Dendritic cell treated with granulocyte-macrophage colony-stimulating factor and Interleukin-4, amounts not matched to agents 40 ng/mL and 50 ng/mL, for 4 days (primary cell): ENCODE results near the gene LZTR1.
"Not testable (repeated sequence)": the region's sequence is repeated elsewhere in the genome, so short reads cannot be mapped to it uniquely, and the experiment has no call there.

Experiments used
- H3K27ac Mint-ChIP-seq: one replicate; pipeline ENCODE4 v1.8.0; 2022; ENCODE audit warnings: mild to moderate bottlenecking, mixed read lengths
- H3K27me3 Mint-ChIP-seq: one replicate; pipeline ENCODE4 v1.8.0; 2022; ENCODE audit warnings: mild to moderate bottlenecking, mixed read lengths
- H3K36me3 Mint-ChIP-seq: one replicate; pipeline ENCODE4 v1.8.0; 2022; ENCODE audit warnings: low read depth, mixed read lengths
- H3K4me1 Mint-ChIP-seq: one replicate; pipeline ENCODE4 v1.8.0; 2022; ENCODE audit warnings: low read depth, mixed read lengths
- H3K4me3 Mint-ChIP-seq: one replicate; pipeline ENCODE4 v1.8.0; 2022; ENCODE audit warnings: mild to moderate bottlenecking, moderate library complexity, mixed read lengths
- H3K9me3 Mint-ChIP-seq: one replicate; pipeline ENCODE4 v1.8.0; 2022; ENCODE audit warnings: mixed read lengths
- intact Hi-C: fragments of 100-400 bp; cut with micrococcal nuclease; formaldehyde crosslinking; loops from one replicate; pipeline ENCODE4 v1.15.0; 2022

LZTR1 gene

GRCh38 chr22:21026783-21027692 is 44.9 kb downstream of the LZTR1 start:
- no peak overlapping the region for H3K4me3 Mint-ChIP-seq
- no peaks in the 10 kb centered on the region for H3K4me1 Mint-ChIP-seq
- no peaks in the 10 kb centered on the region for H3K9me3 Mint-ChIP-seq
- no peaks in the 10 kb centered on the region for H3K36me3 Mint-ChIP-seq
- H3K27me3 Mint-ChIP-seq = peaks cover 25% of the 10 kb centered on the region
- intact Hi-C loops = no loop called here
- no peak overlapping the region for H3K27ac Mint-ChIP-seq

DNA sequence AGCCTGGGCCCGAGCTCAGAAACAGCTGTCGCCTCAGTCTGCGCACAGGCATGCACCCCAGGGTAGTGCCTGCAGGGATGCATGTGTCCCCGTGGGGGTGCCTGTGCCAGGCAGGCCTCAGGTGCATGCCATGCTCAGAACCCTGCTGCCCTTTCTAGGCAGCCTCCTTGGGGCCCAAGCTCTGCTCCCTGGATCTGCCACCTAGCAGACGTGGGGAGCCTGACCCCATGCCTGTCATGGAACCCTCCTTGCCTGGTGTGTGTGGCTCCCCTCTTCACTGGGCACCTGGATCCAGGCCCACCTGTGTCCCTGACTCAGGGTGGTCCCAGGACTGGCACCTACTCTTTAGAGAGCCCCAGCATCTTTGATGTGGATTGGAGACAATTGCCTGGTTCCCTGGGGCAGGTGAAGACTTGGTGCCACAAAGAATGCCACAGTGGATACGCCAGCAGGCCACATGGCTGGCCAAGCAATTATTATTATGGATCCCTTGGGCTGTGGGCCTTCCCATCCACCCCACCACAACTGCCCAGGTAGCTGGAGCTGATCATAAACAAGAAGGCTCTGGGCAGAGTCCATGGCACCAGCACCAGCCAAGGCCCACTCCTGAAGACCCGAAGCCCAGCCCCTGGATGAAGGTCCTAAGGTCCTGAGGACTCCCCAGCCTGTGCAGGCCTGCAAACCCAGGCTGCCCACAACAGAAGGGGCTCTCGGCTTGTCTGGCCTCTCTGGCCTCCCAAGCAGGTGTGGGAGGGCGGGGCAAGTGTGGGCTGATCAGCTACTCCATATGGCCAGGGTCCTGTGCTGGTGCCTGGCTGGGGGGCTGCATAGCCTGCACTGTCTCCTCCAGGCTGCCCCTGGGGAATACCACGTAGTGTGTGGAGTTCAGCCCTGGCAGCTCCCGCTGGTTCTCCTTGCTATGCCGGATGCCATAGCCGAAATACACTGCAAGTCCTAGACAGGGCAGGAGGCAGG is 46.5 kb downstream of the LZTR1 start:
- H3K27ac Mint-ChIP-seq = no peak overlapping the region
- peaks cover 36% of the 10 kb centered on the region for H3K27me3 Mint-ChIP-seq
- H3K9me3 Mint-ChIP-seq = no peaks in the 10 kb centered on the region
- H3K4me3 Mint-ChIP-seq = no peak overlapping the region
- H3K4me1 Mint-ChIP-seq = no peaks in the 10 kb centered on the region
- intact Hi-C loops = no loop called here
- H3K36me3 Mint-ChIP-seq = no peaks in the 10 kb centered on the region

DNA sequence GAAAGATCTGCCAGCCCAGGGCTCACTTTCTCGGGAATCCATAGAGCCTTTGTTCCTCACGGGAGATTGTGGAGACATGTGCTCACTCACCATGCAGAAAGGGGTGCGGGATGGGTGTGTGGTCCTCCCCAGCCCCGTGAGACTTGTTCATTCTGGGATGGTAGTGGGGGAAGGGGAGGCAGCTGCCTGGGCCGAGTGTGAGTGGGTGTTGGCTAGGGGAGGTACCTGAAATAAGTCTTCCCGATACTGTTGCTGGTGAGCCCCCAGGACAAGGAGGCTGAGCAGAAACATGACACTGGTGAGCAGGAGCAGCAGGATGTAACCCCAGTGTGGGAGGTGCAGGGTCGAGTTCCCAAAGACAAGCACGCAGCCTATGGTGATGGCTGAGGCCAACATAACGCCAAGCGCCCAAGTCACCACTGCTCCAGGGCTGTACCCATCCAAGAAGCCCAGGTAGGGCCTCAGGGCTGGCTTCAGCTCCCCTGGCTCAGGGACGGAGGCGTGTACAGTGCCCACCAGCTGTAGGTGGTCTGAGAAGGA is 47.5 kb downstream of the LZTR1 start:
- H3K27ac Mint-ChIP-seq = no peak overlapping the region
- no peaks in the 10 kb centered on the region for H3K9me3 Mint-ChIP-seq
- no peak overlapping the region for H3K4me3 Mint-ChIP-seq
- H3K36me3 Mint-ChIP-seq = no peaks in the 10 kb centered on the region
- intact Hi-C loops = no loop called here
- no peaks in the 10 kb centered on the region for H3K4me1 Mint-ChIP-seq
- peaks cover 39% of the 10 kb centered on the region for H3K27me3 Mint-ChIP-seq

DNA sequence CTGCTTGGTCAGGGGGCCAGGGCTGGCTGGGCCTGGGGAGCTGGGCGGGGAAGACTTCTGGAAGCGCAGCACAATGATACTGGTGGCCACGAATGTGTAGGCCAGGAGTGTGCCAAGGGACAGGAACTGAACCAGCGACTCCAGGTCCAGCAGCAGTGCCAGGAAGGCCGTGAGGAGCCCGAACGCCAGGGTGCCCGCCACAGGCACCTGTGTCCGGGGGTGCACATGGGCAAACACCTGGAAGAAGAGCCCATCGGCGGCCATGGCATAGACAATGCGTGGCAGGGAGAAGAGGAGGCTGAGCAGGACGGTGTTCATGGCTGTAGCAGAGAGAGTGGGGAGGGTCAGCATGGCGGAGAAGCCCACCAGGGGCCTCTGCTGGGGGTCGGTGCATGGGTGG is 47.9 kb downstream of the LZTR1 start:
- H3K9me3 Mint-ChIP-seq = no peaks in the 10 kb centered on the region
- H3K27me3 Mint-ChIP-seq = peaks cover 41% of the 10 kb centered on the region
- H3K4me1 Mint-ChIP-seq = no peaks in the 10 kb centered on the region
- no peak overlapping the region for H3K4me3 Mint-ChIP-seq
- no peaks in the 10 kb centered on the region for H3K36me3 Mint-ChIP-seq
- intact Hi-C loops = no loop called here
- no peak overlapping the region for H3K27ac Mint-ChIP-seq

- H3K27me3 Mint-ChIP-seq = peaks cover 40% of the 10 kb centered on the region
- H3K27ac Mint-ChIP-seq = no peak overlapping the region
- no peak overlapping the region for H3K4me3 Mint-ChIP-seq
- H3K36me3 Mint-ChIP-seq = no peaks in the 10 kb centered on the region
- no peaks in the 10 kb centered on the region for H3K9me3 Mint-ChIP-seq
- intact Hi-C loops = no loop called here
- no peaks in the 10 kb centered on the region for H3K4me1 Mint-ChIP-seq
Observed at GRCh38 chr22:21030621-21031544, 48.8 kb downstream of the LZTR1 start.

GRCh38 chr22:21031545-21032036 is 49.5 kb downstream of the LZTR1 start:
- Mint-ChIP-seq H3K27ac (no peak overlapping the region), H3K36me3 (no peaks in the 10 kb centered on the region), H3K27me3 (peaks cover 40% of the 10 kb centered on the region), H3K9me3 (no peaks in the 10 kb centered on the region), H3K4me1 (no peaks in the 10 kb centered on the region), H3K4me3 (no peak overlapping the region)
- intact Hi-C loops = no loop called here

GRCh38 chr22:21032037-21032867 is 50.2 kb downstream of the LZTR1 start, which contains the start of gene SLC7A4:
SLC7A4 (minus strand) TSS chr22:21032561; CDS start chr22:21031812, 749 bp downstream.
- intact Hi-C loops = no loop called here
- peaks cover 40% of the 10 kb centered on the region for H3K27me3 Mint-ChIP-seq
- H3K9me3 Mint-ChIP-seq = no peaks in the 10 kb centered on the region
- peaks cover under 1% of the 10 kb centered on the region for H3K4me1 Mint-ChIP-seq
- H3K4me3 Mint-ChIP-seq = no peak within 1 kb of the TSS
- H3K27ac Mint-ChIP-seq = no peak within 1 kb of the TSS
- no peaks in the 10 kb centered on the region for H3K36me3 Mint-ChIP-seq

GRCh38 chr22:21032868-21033688 is 51.0 kb downstream of the LZTR1 start:
- peaks cover 9% of the 10 kb centered on the region for H3K4me1 Mint-ChIP-seq
- H3K27ac Mint-ChIP-seq = no peak overlapping the region
- H3K36me3 Mint-ChIP-seq = no peaks in the 10 kb centered on the region
- no peak overlapping the region for H3K4me3 Mint-ChIP-seq
- H3K9me3 Mint-ChIP-seq = no peaks in the 10 kb centered on the region
- peaks cover 40% of the 10 kb centered on the region for H3K27me3 Mint-ChIP-seq
- intact Hi-C loops = no loop called here

GRCh38 chr22:21033895-21034294 is 51.8 kb downstream of the LZTR1 start:
- no peaks in the 10 kb centered on the region for H3K36me3 Mint-ChIP-seq
- peaks cover 40% of the 10 kb centered on the region for H3K27me3 Mint-ChIP-seq
- H3K9me3 Mint-ChIP-seq = no peaks in the 10 kb centered on the region

DNA sequence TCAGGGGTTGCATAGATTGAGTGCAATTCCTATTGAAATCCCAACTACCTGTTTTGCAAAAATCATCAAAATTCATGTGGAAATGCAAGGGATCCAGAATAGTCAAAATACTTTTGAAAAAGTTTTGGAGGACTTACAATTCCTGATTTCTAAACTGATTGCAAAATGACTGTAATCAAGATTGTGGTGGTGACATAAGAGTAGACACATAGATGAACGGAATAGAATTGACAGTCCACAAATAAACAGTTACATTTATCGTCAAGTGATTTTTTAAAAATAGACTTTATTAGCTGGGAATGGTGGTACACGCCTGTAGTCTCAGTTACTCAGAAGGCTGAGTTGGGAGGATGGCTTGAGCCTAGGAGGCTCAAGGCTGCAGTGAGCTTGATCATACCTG is 52.9 kb downstream of the LZTR1 start:
- H3K4me3 Mint-ChIP-seq = no peak overlapping the region
- intact Hi-C loops = no loop called here

More at GRCh38 chr22:21033895-21034294, 51.8 kb downstream of the LZTR1 start:
- Mint-ChIP-seq H3K4me3 (no peak overlapping the region), H3K27ac (no peak overlapping the region), H3K4me1 (peaks cover 14% of the 10 kb centered on the region)
- intact Hi-C loops = no loop called here

DNA sequence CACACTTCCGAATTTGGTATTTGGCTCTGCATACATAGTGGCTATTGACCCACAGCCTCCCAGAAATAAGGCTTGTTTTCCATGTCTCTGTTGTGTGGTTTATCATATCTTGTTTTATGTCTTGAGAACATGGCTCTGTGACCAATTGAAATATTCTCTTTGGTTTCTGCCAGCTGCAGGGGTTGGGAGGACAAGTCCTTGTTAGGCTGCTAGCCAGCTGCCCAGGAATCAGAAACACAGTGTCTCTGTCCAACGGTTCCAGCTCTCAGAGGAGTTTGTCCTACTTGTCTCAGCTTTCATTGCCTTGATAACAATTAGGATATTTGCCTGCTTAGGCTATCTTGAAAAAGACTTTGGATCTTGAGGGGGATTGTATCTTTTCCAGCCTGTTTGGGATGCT is 56.3 kb downstream of the LZTR1 start:
- H3K27me3 Mint-ChIP-seq = peaks cover 14% of the 10 kb centered on the region
- no peaks in the 10 kb centered on the region for H3K36me3 Mint-ChIP-seq
- H3K4me1 Mint-ChIP-seq = peaks cover 24% of the 10 kb centered on the region
- peak overlapping the region; percentile 53 for H3K27ac Mint-ChIP-seq
- intact Hi-C loops = no loop called here
- H3K9me3 Mint-ChIP-seq = no peaks in the 10 kb centered on the region
- no peak overlapping the region for H3K4me3 Mint-ChIP-seq

More for the DNA sequence above, 52.9 kb downstream of the LZTR1 start:
- peaks cover 36% of the 10 kb centered on the region for H3K27me3 Mint-ChIP-seq
- H3K9me3 Mint-ChIP-seq = no peaks in the 10 kb centered on the region
- H3K27ac Mint-ChIP-seq = no peak overlapping the region
- peaks cover 18% of the 10 kb centered on the region for H3K4me1 Mint-ChIP-seq
- H3K36me3 Mint-ChIP-seq = no peaks in the 10 kb centered on the region

DNA sequence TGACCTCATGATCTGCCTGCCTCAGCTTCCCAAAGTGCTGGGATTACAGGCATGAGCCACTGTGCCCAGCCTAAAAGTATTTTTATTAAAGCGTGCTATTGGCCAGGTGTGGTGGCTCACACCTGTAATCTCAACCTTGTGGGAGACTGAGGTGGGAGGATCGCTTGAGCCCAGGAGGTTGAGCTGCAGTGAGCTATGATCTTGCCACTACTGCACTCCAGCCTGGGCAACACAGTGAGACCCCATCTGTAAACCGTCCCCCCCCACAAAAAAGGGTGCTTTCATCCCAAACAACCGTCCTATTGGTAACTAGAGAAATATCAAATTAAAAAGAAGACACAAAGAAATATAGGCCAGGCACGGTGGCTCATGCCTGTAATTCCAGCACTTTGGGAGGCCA is 57.1 kb downstream of the LZTR1 start:
- H3K9me3 Mint-ChIP-seq, H3K27ac Mint-ChIP-seq, intact Hi-C loops, H3K36me3 Mint-ChIP-seq, H3K4me3 Mint-ChIP-seq: not testable (repeated sequence)
- Mint-ChIP-seq H3K27me3 (peaks cover 14% of the 10 kb centered on the region), H3K4me1 (peaks cover 32% of the 10 kb centered on the region)
